SH-SY5Y (cell line): ENCODE data around the gene JPT2.

Experiments
- GATA2 ChIP-seq: IDR thresholded peaks from 2 replicates; pipeline ENCODE4 v1.6.1; 2011; ENCODE audit warnings: mild to moderate bottlenecking, low read depth, low read length
- GATA3 ChIP-seq: IDR thresholded peaks from 2 replicates; pipeline ENCODE4 v1.6.1; 2011; ENCODE audit warnings: low read depth, mild to moderate bottlenecking, low read length, moderate library complexity

DNA sequence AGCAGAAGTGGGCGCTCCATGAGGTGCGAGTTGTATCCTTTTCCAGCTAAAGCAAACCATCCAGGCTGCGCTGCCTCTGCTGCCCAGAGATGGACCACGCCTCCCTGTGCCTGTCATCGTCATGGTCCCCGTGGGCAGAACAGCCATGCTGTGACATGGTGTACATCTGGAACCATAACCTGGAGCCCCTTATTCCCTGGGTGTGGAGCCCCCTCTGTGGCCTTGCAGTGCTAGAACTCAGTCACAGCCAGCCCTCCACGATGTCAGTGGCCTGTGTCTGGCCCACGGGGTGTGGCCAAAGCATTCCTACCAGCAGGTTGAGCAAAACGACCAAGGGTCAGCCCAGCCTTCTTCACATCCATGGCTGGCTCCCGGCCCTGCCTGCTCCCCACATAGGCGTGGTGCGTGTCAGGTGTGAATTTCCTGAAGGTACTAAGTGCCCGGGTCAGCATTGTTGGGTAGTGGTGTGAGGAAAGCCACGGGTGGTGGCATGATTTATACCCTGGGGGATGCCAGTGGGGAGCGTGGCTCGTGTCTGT lies 22.7 kb upstream of the JPT2 start:
- TF ChIP-seq GATA3 (no peak), GATA2 (no peak)
